Nephron progenitor cell (in vitro differentiated cells): ENCODE measurements around the gene SPATA12.
A peak's percentile ranks its signal among the peaks of the same experiment; 100 is the strongest.

ENCODE experiments used
- DNase-seq: peaks from one replicate; pipeline ENCODE4 v3.0.0; 2021
- H3K27ac Mint-ChIP-seq: 2 replicates; pipeline ENCODE4 v1.8.0; 2021; ENCODE audit warnings: mild to moderate bottlenecking, moderate library complexity, mixed read lengths
- H3K27me3 Mint-ChIP-seq: 2 replicates; pipeline ENCODE4 v1.8.0; 2021; ENCODE audit warnings: mild to moderate bottlenecking, low read depth, mixed read lengths; ENCODE audit not compliant: poor library complexity
- H3K36me3 Mint-ChIP-seq: 2 replicates; pipeline ENCODE4 v1.8.0; 2021; ENCODE audit warnings: low read depth, mixed read lengths
- H3K4me1 Mint-ChIP-seq: 2 replicates; pipeline ENCODE4 v1.8.0; 2021; ENCODE audit warnings: mixed read lengths
- H3K4me3 Mint-ChIP-seq: 2 replicates; pipeline ENCODE4 v1.8.0; 2021; ENCODE audit warnings: mild to moderate bottlenecking, moderate library complexity, mixed read lengths
- H3K9me3 Mint-ChIP-seq: 2 replicates; pipeline ENCODE4 v1.8.0; 2021; ENCODE audit warnings: mild to moderate bottlenecking, moderate library complexity, mixed read lengths
- TF ChIP-seq, protein P1 (sequence below): fragments of 200-600 bp; sonication (generic); IDR thresholded peaks from 2 replicates; pipeline ENCODE4 v1.5.0; 2021; ENCODE audit warnings: antibody characterized with exemption

The SPATA12 gene

DNA sequence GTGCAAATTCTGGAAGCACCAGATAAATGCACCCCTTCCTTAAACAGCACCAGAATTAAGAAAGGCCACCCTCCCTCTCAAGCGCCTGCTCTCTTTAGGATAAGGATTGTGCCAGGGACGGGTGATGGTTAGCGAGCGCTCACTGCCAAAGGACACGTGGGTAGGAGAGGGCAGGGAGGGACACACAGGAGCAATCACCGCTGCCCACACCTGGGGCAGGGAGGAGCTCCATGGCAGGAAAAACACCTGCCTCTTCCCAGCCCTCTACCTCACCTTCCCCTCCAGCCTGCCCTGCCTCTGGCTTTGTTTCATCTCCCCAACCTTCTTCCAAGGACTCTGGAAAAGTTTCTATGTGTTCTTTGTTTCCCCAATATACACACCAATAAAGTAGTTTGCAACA is 7.3 kb upstream of the SPATA12 start:
- Mint-ChIP-seq H3K4me1 (peaks cover 5% of the 10 kb centered on the region), H3K27me3 (peaks cover 6% of the 10 kb centered on the region), H3K4me3 (no peak overlapping the region), H3K27ac (no peak overlapping the region), H3K36me3 (no peaks in the 10 kb centered on the region), H3K9me3 (no peaks in the 10 kb centered on the region)
- DNase-seq: no peak
- TF ChIP-seq, protein P1, sequence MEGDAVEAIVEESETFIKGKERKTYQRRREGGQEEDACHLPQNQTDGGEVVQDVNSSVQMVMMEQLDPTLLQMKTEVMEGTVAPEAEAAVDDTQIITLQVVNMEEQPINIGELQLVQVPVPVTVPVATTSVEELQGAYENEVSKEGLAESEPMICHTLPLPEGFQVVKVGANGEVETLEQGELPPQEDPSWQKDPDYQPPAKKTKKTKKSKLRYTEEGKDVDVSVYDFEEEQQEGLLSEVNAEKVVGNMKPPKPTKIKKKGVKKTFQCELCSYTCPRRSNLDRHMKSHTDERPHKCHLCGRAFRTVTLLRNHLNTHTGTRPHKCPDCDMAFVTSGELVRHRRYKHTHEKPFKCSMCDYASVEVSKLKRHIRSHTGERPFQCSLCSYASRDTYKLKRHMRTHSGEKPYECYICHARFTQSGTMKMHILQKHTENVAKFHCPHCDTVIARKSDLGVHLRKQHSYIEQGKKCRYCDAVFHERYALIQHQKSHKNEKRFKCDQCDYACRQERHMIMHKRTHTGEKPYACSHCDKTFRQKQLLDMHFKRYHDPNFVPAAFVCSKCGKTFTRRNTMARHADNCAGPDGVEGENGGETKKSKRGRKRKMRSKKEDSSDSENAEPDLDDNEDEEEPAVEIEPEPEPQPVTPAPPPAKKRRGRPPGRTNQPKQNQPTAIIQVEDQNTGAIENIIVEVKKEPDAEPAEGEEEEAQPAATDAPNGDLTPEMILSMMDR: no peak

DNA sequence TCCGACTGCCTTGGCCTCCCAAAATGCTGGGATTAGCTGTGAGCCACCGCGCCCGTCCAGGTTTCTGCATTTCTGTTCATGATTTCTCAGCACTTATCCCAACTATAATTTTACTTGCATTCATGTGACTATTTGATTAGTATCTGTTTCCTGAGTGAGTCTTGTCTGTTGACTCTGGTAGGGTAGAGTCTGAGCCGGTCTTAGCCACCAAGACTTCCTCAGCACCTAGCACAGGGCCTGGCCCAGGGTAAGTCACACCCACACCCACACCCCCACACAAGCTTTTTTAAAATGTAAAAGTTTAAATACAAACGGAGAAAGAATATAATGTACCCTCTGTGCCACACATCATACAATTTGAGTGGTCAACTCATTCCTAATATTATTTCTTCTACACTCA is 3.1 kb upstream of the SPATA12 start:
- peaks cover 3% of the 10 kb centered on the region for H3K27me3 Mint-ChIP-seq
- DNase-seq: no peak
- no peaks in the 10 kb centered on the region for H3K36me3 Mint-ChIP-seq
- TF ChIP-seq, protein P1: no peak
- no peak overlapping the region for H3K27ac Mint-ChIP-seq
- no peak overlapping the region for H3K4me3 Mint-ChIP-seq
- H3K4me1 Mint-ChIP-seq: peaks cover 19% of the 10 kb centered on the region
- H3K9me3 Mint-ChIP-seq: no peaks in the 10 kb centered on the region

DNA sequence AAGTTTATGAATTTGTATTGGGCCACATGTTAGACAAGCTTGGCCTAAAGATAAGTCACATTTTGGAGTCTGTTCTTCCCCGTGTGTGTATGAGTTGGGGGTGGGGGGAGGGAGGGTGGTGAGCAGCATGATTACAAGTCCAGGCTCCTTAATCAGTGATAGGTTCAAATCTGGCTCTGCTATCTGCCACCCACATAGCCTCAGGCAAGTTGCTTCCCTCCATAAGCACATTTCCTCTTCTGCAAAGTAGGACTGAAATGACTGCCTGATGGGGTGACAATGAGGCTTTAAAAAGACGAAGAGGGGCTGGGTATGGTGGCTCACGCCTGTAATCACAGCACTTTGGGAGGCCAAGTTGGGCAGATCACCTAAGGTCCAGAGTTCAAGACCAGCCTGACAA is 1.1 kb upstream of the SPATA12 start:
- TF ChIP-seq, protein P1: no peak
- Mint-ChIP-seq H3K36me3 (no peaks in the 10 kb centered on the region), H3K4me3 (no peak overlapping the region), H3K4me1 (peaks cover 37% of the 10 kb centered on the region), H3K9me3 (no peaks in the 10 kb centered on the region), H3K27ac (no peak overlapping the region), H3K27me3 (peaks cover 2% of the 10 kb centered on the region)
- DNase-seq: no peak

DNA sequence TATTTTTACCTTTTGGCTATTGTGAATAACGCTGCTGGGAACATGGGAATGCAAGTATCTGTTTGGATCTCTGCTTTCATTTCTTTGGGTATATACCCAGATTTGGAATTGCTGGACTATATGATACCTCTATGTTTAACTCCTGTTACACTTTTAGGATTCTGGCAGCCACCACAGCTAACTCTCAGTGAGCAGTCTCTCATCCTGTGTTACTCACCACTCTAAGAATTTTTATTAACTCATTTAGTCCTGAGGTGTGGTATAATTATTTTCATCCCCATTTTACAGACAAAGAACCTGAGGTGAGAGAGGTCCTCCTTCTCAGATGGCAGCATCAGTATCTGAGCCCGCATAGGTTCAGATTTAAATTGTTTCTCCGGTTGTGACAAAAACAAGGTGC is 1.1 kb downstream of the SPATA12 start:
- no peak for DNase-seq
- TF ChIP-seq, protein P1: no peak
- H3K4me1 Mint-ChIP-seq: peaks cover 46% of the 10 kb centered on the region
- H3K4me3 Mint-ChIP-seq: no peak overlapping the region
- H3K9me3 Mint-ChIP-seq: no peaks in the 10 kb centered on the region
- H3K27me3 Mint-ChIP-seq: peaks cover 2% of the 10 kb centered on the region
- no peaks in the 10 kb centered on the region for H3K36me3 Mint-ChIP-seq
- peak overlapping the region; percentile 93 for H3K27ac Mint-ChIP-seq

DNA sequence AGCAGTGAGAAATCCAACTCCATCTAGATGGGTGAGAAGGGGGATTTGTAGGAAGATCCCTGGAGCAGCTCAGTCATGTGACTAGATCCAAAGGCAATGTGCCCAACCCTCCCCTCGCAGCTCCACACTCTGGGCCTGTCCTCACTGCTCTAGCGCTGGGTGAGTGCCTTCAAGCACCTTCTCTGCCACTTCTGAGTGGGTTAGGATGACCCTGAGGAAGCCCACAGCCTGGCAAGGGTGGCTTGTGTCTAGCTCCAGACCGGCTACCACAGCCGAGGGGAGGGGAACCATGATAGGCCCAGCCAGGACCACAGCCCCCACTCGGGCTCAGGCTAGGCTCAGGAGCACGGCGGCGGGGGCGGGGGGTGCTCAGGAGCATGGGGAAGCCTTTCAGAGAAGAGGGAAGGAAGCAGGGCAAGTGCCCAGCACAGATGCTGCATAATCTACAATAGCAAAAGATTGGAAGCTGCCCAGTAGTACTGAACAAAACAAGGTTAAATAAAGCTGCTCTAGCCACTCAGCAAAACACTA is 1.7 kb downstream of the SPATA12 start:
- no peaks in the 10 kb centered on the region for H3K36me3 Mint-ChIP-seq
- H3K4me1 Mint-ChIP-seq: peaks cover 49% of the 10 kb centered on the region
- H3K27me3 Mint-ChIP-seq: peaks cover 2% of the 10 kb centered on the region
- no peaks in the 10 kb centered on the region for H3K9me3 Mint-ChIP-seq
- TF ChIP-seq, protein P1: no peak
- DNase-seq: no peak
- no peak overlapping the region for H3K4me3 Mint-ChIP-seq
- H3K27ac Mint-ChIP-seq: peak overlapping the region; percentile 93

DNA sequence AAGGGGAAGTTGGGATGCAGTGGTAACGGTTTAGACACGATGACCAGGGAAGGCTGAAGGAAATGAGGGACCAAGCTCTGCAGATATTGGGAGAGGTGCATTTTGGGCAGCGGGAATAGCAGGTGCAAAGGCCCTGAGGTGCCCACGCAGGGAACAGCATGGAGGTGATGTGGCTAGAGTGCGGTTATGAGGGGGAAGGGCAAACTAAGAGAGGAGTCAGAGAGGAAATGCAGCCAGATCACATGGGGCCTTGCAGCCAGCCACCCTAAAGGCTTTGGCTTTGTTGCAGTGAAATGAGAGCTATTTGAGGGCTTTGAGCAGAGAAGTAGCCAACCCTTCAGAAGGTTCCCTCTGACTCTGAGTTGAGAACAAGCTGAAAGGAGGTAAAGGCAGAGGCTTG is 2.6 kb downstream of the SPATA12 start:
- Mint-ChIP-seq H3K36me3 (no peaks in the 10 kb centered on the region), H3K9me3 (no peaks in the 10 kb centered on the region), H3K27ac (no peak overlapping the region), H3K4me3 (no peak overlapping the region), H3K27me3 (peaks cover 2% of the 10 kb centered on the region), H3K4me1 (peaks cover 51% of the 10 kb centered on the region)
- no peak for DNase-seq
- TF ChIP-seq, protein P1: no peak
